ENCODE measurements around the gene AATF. TPM values are rescaled to one million over a fixed set of nuclear protein-coding genes. Genes with fewer than 3 reads are reported as not detected.
"Not testable (repeated sequence)": the region's sequence is repeated elsewhere in the genome, so short reads cannot be mapped to it uniquely, and the experiment has no call there.

AATF gene
- total RNA-seq, 4 donors from 2014 or later: 16.5 to 54.2 (median 26.9) TPM

DNA sequence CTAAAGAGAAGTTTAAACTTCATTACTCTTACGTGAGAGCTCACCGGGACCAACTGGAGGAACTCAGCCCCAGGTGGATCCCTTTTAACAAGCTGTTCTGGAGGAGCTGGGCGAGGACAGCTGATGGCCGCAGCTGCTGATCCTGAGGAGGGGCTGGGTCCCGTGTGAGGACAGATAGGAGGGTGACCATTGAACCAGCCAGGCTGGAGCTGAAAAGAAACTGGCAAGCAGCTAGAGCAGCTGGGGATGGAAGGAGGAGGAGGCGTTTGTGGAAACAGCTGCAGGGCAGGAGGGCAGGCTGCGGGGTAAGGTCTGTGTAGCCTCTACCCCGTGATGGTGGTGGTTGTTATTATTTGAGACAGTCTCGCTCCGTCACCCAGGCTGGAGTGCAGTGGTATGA, 119.5 kb downstream of the AATF start:
- TF ChIP-seq POLR2AphosphoS5 (IDR thresholded peaks at IDR 0.05): no peak
- Histone ChIP-seq H3K4me3 (no peak overlapping the region), H3K27ac (peak overlapping the region in 2 of 4 donors; percentile 12 to 19), H3K4me1 (peaks cover 0 to 21% (median 12%) of the 10 kb centered on the region in 4 donors), H3K36me3 (no peaks in the 10 kb centered on the region), H3K27me3 (peaks cover 5% of the 10 kb centered on the region), H3K9me3 (no peaks in the 10 kb centered on the region)
- no peak for DNase-seq
- in situ Hi-C loops (cut with MboI; ENCODE audit: low pct_ligation_motif_present in 1 of 4, low pct_unique_long_range_greater_than_20kb in 1 of 4, low sequenced_read_pairs in 3 of 4): loop anchor here in 1 of 4 donors (25.0 kb wide), 1 partner anchor 94 kb away; no protein-coding TSS in a partner anchor
- intact Hi-C loops (cut with DNase I; ENCODE audit: low total_unique reads): no loop called here
- WGBS, 2 donors (ENCODE audit: low coverage in 1 of 2): 25 to 56% methylated on average over 4 to 10 of the region's 10 CpGs

DNA sequence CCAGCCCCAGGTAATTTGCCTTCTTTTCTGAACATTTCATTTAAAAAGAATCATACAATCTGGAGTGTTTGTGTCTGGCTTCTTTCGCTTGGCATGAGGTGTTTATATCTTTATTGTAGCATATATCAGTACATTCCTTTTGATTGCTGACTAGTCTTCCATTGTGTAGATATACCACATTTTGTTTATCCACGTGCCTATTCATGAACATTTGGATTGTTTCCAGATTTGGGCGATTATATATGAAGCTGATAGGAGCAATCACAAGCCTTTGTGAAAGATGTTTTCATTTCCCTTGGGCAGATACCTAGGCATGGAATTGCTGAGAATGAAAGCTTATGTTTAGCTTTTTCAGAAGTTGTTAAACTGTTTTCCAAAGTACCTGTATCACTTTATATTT, 120.3 kb downstream of the AATF start:
- H3K4me1 ChIP-seq: peaks cover 0 to 21% (median 12%) of the 10 kb centered on the region in 4 donors
- no peak for DNase-seq
- intact Hi-C loops (cut with DNase I; ENCODE audit: low total_unique reads) (no loop called here), in situ Hi-C loops (cut with MboI; ENCODE audit: low pct_ligation_motif_present in 1 of 4, low pct_unique_long_range_greater_than_20kb in 1 of 4, low sequenced_read_pairs in 3 of 4) (loop anchor here in 1 of 4 donors (25.0 kb wide), 1 partner anchor 93 kb away; no protein-coding TSS in a partner anchor)
- H3K4me3 ChIP-seq: no peak overlapping the region
- H3K27me3 ChIP-seq: peaks cover 5% of the 10 kb centered on the region
- TF ChIP-seq, protein P1, sequence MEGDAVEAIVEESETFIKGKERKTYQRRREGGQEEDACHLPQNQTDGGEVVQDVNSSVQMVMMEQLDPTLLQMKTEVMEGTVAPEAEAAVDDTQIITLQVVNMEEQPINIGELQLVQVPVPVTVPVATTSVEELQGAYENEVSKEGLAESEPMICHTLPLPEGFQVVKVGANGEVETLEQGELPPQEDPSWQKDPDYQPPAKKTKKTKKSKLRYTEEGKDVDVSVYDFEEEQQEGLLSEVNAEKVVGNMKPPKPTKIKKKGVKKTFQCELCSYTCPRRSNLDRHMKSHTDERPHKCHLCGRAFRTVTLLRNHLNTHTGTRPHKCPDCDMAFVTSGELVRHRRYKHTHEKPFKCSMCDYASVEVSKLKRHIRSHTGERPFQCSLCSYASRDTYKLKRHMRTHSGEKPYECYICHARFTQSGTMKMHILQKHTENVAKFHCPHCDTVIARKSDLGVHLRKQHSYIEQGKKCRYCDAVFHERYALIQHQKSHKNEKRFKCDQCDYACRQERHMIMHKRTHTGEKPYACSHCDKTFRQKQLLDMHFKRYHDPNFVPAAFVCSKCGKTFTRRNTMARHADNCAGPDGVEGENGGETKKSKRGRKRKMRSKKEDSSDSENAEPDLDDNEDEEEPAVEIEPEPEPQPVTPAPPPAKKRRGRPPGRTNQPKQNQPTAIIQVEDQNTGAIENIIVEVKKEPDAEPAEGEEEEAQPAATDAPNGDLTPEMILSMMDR (IDR thresholded peaks at IDR 0.05): no peak
- TF ChIP-seq POLR2AphosphoS5 (IDR thresholded peaks at IDR 0.05) (no peak), POLR2A (IDR thresholded peaks at IDR 0.05) (no peak), EP300 (IDR thresholded peaks at IDR 0.05; ENCODE audit: low read depth) (no peak)
- no peaks in the 10 kb centered on the region for H3K9me3 ChIP-seq
- H3K27ac ChIP-seq: no peak overlapping the region
- no peaks in the 10 kb centered on the region for H3K36me3 ChIP-seq
- 46 to 52% methylated on average over 3 of the region's 3 CpGs for WGBS, 2 donors (ENCODE audit: low coverage in 1 of 2)

DNA sequence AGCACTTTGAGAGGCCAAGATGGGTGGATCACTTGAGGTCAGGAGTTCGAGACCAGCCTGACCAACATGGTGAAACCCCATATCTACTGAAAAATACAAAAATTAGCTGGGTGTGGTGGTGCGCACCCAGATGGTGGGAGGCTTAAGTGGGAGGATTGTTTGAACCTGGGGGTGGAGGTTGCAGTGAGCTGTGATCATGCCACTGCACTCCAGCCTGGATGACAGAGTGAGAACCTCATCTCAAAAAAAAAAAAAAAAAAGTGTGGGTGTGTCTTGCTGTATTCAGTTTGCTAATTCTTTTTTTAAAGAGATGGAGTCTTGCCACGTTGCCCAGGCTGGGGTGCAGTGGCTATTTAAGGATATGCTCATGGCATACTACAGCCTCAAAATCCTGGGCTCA, 124.7 kb downstream of the AATF start:
- intact Hi-C loops (cut with DNase I; ENCODE audit: low total_unique reads); H3K4me3 ChIP-seq; H3K36me3 ChIP-seq; H3K27ac ChIP-seq; H3K9me3 ChIP-seq; H3K27me3 ChIP-seq; H3K4me1 ChIP-seq; DNase-seq: not testable (repeated sequence)
- in situ Hi-C loops (cut with MboI; ENCODE audit: low pct_ligation_motif_present in 1 of 4, low pct_unique_long_range_greater_than_20kb in 1 of 4, low sequenced_read_pairs in 3 of 4): loop anchor here in 1 of 4 donors (25.0 kb wide), 1 partner anchor 89 kb away; no protein-coding TSS in a partner anchor
- 45 to 76% methylated on average over 3 of the region's 3 CpGs for WGBS, 2 donors (ENCODE audit: low coverage in 1 of 2)

DNA sequence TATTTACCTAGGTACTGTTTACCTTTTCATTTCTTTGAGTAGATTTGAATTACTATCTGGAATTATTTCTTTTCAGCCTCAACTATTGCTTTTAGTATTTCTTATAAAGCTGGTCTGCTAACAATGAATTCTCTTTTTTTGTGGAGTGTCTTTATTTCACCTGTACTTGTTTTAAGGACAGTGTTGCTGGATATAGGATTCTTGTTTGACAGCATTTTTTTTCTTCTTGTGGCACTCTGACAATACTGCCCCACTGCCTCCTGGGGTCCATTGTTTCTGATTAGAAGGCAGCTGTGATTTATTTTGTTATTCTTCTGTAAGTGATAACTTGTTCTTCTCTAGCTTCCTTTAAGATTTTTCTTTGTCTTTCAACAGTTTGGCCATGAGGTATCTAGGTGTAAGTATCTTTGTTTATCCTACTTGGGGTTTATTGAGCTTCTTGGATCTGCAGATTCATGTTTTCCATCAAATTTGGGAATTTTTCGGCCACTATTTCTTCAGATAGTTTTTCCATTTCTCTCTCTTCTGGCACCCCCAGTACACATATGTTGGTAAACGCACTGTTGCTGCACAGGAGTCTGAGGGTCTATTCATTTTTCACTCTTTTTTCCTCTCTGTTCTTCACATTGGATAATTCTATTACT, 130.4 kb downstream of the AATF start:
- no peaks in the 10 kb centered on the region for H3K4me1 ChIP-seq
- in situ Hi-C loops (cut with MboI; ENCODE audit: low pct_ligation_motif_present in 1 of 4, low pct_unique_long_range_greater_than_20kb in 1 of 4, low sequenced_read_pairs in 3 of 4) (no loop called here), intact Hi-C loops (cut with DNase I; ENCODE audit: low total_unique reads) (no loop called here)
- TF ChIP-seq POLR2AphosphoS5 (IDR thresholded peaks at IDR 0.05) (no peak), EP300 (IDR thresholded peaks at IDR 0.05; ENCODE audit: low read depth) (no peak), POLR2A (IDR thresholded peaks at IDR 0.05) (no peak)
- TF ChIP-seq, protein P1 (IDR thresholded peaks at IDR 0.05): no peak
- H3K36me3 ChIP-seq: no peaks in the 10 kb centered on the region
- H3K9me3 ChIP-seq: peaks cover 0 to 4% of the 10 kb centered on the region in 2 donors
- no peaks in the 10 kb centered on the region for H3K27me3 ChIP-seq
- H3K27ac ChIP-seq: no peak overlapping the region
- H3K4me3 ChIP-seq: no peak overlapping the region
- no peak for DNase-seq
- 98 to 100% methylated on average over 2 of the region's 2 CpGs for WGBS, 2 donors (ENCODE audit: low coverage in 1 of 2)

DNA sequence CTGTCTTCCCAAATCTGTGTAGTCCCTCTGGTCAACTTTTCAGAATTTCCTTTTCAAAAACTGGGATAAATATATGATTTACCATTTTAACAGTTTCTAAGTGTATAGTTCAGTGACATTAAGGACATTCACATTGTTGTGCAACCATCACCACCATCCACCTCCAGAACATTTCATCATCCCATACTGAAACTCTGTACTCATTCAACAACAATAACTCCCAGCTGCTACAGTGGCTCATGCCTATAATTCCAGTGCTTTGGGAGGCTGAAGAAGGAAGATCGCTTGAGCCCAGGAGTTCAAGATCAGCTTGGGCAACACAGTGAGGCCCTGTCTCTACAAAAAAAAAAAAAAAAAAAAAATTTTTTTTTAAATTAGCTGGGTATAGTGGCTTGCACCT, 131.0 kb downstream of the AATF start:
- TF ChIP-seq, protein P1 (IDR thresholded peaks at IDR 0.05): no peak
- TF ChIP-seq POLR2A (IDR thresholded peaks at IDR 0.05) (no peak), POLR2AphosphoS5 (IDR thresholded peaks at IDR 0.05) (no peak), EP300 (IDR thresholded peaks at IDR 0.05; ENCODE audit: low read depth) (no peak)
- intact Hi-C loops (cut with DNase I; ENCODE audit: low total_unique reads) (no loop called here), in situ Hi-C loops (cut with MboI; ENCODE audit: low pct_ligation_motif_present in 1 of 4, low pct_unique_long_range_greater_than_20kb in 1 of 4, low sequenced_read_pairs in 3 of 4) (no loop called here)
- DNase-seq: no peak
- H3K4me1 ChIP-seq: no peaks in the 10 kb centered on the region
- H3K27me3 ChIP-seq: no peaks in the 10 kb centered on the region
- 94% methylated on average over 1 of the region's 1 CpG; no CpG with 5 or more reads in 1 of the 2 donors for WGBS, 2 donors (ENCODE audit: low coverage in 1 of 2)
- no peak overlapping the region for H3K27ac ChIP-seq
- H3K9me3 ChIP-seq: peaks cover 0 to 4% of the 10 kb centered on the region in 2 donors
- no peaks in the 10 kb centered on the region for H3K36me3 ChIP-seq
- H3K4me3 ChIP-seq: no peak overlapping the region

All from transverse colon (tissue), 4 donors.